ENCODE data around the gene PGAM2.

DNA sequence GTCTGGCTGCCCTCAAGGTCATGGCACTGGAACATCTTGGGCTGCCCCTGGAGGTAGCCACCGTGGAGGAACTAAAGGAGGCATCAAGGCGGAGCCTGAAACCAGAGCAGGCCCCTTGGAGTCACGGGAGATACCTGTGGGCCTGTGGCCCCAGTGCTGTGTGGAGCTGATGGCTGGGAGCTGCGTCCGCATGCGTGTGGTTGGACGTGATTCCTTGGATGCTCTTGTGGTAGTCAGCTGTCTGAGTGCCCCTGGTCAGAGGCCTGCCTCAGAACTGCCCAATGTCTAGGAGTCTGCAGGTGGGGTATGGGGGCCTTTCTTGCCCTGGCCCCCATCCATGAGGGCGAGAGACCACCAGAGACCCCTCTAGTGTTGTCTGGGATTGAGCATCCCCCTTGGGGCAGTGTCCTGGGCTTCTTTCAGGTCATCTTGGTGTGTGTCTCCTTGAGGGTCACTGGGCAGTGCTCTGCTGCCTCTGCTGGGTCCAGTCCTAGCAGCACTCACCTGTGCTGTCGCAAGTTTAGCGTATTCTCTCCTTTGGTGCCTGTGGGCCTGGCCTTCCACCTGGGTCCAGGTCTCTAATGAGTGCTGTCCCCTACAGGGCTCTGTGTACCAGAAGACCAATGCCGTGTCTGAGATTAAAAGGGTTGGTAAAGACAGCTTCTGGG lies 8.1 kb downstream of the PGAM2 start:
- TF ChIP-seq, protein P1, sequence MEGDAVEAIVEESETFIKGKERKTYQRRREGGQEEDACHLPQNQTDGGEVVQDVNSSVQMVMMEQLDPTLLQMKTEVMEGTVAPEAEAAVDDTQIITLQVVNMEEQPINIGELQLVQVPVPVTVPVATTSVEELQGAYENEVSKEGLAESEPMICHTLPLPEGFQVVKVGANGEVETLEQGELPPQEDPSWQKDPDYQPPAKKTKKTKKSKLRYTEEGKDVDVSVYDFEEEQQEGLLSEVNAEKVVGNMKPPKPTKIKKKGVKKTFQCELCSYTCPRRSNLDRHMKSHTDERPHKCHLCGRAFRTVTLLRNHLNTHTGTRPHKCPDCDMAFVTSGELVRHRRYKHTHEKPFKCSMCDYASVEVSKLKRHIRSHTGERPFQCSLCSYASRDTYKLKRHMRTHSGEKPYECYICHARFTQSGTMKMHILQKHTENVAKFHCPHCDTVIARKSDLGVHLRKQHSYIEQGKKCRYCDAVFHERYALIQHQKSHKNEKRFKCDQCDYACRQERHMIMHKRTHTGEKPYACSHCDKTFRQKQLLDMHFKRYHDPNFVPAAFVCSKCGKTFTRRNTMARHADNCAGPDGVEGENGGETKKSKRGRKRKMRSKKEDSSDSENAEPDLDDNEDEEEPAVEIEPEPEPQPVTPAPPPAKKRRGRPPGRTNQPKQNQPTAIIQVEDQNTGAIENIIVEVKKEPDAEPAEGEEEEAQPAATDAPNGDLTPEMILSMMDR (IDR thresholded peaks at IDR 0.05) = no peak
- TF ChIP-seq POLR2A (IDR thresholded peaks at IDR 0.05) = no peak
- TF ChIP-seq POLR2AphosphoS5 (IDR thresholded peaks at IDR 0.05) = no peak

All from breast epithelium (tissue), 3 donors.